GM18505 (cell line): ENCODE results near the gene RERE.

Source experiments
- ATAC-seq: cut with Tn5 transposase; IDR thresholded peaks from one replicate; pipeline ENCODE4 v1.9.1; 2021; ENCODE audit not compliant: unreplicated experiment
- POLR2A ChIP-seq: IDR thresholded peaks from 4 replicates; pipeline ENCODE4 v1.6.1; 2011; ENCODE audit warnings: borderline replicate concordance; ENCODE audit not compliant: insufficient read depth, insufficient read length; ENCODE audit errors: extremely low read depth

Gene RERE

DNA sequence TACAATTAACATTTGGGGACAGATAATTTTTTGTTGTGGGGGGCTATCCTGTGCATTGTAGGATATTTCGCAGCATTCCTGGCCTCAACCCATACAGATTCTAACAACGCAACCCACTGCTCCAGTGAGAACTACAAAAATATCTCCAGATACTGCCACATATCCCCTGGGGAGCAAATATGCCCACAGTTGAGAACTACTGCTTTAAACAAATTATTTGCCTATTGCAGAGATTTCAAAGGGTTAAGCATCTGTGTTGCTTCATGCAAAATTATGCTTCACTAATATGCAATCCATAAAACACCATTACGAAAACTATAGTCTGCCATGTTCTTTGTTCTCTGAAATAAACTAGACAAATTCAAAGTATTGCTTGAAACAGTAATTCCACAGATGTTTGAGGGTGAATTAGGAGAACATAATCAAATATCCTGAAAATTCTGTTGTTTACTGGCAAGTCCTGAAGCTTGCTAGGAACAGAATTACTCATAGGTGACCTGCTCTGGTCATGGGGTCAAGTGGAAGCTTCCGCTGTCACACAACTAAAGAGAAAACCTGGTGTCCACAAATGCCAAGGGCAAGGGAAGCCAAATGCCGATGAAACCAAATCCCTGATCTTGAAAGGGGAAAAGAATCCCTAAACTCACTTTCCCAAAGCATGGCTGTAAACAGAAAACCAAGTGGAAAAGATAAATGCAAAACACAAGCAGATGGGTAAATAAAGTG, 149.4 kb downstream of the RERE start:
- ATAC-seq = no peak
- TF ChIP-seq POLR2A = no peak

- no peak for ATAC-seq
- TF ChIP-seq POLR2A = no peak
Observed at GRCh38 chr1:8666389-8667167, 150.9 kb downstream of the RERE start.

DNA sequence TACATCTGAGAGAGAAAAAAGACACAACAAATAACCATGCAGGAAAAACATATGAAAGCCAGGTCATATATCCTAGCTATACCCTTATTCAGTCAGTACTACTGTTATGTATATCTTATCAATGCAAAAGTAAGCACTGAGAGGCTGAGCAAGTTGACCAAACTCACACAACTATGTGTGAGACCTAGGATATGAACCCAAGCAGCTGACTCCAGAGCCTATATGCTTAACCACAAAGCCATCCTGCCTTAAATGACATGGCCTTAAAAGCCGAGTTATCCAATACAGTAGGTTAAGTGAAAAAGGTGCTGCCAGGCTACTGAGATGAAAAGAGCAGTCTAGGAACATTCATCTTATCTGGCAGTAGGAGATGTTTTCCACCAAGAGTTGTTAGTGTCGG, 151.6 kb downstream of the RERE start:
- ATAC-seq = no peak
- TF ChIP-seq POLR2A = no peak

DNA sequence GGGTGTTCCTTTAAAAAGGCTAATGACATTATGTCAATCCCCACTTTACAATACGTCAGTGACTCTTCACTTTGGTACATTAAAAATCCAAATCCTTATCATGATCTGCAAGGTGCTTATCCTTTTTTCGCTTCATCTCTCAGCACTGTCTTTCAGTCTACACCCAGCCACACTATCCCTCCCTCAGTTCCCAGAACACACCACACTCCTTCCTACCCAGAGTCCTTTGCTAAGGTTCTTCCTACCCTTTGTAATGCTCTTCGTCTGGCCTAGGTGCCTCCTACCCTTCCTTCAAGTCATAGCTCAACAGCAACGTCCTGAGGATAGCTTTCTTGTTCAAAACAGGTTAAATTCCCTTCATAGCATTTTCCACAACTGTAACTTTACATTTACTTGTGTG, 152.6 kb downstream of the RERE start:
- no peak for ATAC-seq

DNA sequence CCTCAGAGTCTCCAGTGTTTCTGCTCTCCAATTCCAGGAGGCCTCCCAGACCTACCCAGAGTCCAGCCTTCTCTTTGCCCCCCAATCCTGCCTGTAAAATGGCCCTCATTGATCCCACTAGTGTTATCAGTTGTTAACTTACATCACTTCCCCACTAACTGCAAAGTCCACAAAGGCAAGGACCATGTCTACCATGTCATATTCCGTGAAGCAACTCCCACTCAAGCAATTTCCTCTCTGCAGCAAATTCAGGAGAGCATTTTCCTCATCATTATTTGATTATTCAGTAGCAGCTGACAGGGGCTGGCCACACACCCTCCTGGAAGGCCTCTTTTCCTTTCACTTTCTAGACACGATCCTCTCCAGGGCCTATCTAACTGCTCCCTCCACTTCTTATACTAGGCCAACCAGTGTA, 153.5 kb downstream of the RERE start:
- TF ChIP-seq POLR2A = no peak
- ATAC-seq = no peak

More for the DNA sequence above, 152.6 kb downstream of the RERE start:
- no peak for TF ChIP-seq POLR2A

- no peak for TF ChIP-seq POLR2A
- no peak for ATAC-seq
Observed at GRCh38 chr1:8663090-8663802, 154.2 kb downstream of the RERE start.

GRCh38 chr1:8662380-8663072, 154.9 kb downstream of the RERE start:
- TF ChIP-seq POLR2A = no peak
- ATAC-seq = no peak

- no peak for ATAC-seq
- no peak for TF ChIP-seq POLR2A
Observed at GRCh38 chr1:8661185-8662110, 156.0 kb downstream of the RERE start.

GRCh38 chr1:8660411-8660828, 157.0 kb downstream of the RERE start:
- no peak for ATAC-seq
- no peak for TF ChIP-seq POLR2A

DNA sequence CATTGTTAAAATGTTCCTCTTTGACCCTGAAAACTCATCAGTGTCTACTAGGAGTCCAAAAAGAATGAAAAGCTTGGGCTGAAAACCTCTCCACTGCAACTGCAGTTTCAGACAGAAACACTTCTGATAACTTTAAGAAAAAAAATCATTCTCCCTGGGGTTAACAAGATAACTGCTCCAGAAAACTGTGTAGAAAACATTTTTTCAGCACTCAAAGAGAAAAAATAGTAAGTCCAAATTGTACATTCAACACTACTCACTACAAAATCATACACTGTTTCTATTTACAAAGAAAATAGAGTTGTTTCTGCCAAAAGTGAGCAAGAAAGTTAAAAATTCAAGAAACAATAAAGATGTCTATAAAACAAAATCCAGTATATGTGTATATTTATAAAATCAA, 157.8 kb downstream of the RERE start:
- no peak for TF ChIP-seq POLR2A
- no peak for ATAC-seq

- no peak for ATAC-seq
- no peak for TF ChIP-seq POLR2A
Observed at GRCh38 chr1:8653878-8654277, 163.6 kb downstream of the RERE start.

DNA sequence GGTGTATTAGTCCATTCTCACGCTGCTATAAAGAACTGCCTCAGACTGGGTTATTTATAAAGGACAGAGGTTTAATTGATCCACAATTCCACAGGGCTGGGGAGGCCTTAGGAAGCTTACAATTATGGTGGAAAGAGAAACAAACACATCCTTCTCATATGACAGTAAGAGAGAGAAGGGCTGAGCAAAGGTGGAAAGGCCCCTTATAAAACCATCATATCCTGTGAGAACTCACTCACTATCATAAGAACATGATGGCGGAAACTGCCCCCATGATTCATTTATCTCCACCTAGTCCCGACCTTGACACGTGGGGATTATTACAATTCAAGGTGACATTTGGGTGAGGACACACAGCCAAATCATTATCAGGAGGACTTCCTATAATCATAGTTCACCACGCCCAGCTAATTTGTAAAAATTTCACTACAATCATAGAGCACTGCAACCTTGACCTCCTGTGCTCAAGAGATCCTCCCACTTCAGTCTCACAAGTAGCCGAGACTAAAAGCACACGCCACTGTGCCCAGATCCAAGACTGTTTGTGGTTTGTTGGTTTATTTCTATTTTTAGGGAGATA, 164.9 kb downstream of the RERE start:
- TF ChIP-seq POLR2A = no peak
- no peak for ATAC-seq

- TF ChIP-seq POLR2A = no peak
- ATAC-seq = no peak
Observed at GRCh38 chr1:8651962-8652361, 165.5 kb downstream of the RERE start.
